PC-3 (cell line): ENCODE measurements around the gene XPO5. TPM values are rescaled to one million over a fixed set of nuclear protein-coding genes. Genes with fewer than 3 reads are reported as not detected.
A peak's percentile ranks its signal among the peaks of the same experiment; 100 is the strongest.

Source experiments
- ATAC-seq: fragments of 200-7000 bp; cut with Tn5 transposase; 2 replicates; pipeline ENCODE4 v1.9.1; 2020; ENCODE audit warnings: mild to moderate bottlenecking, moderate library complexity
- BruUV-seq: library from RNA; stranded (reverse); fragments of 400-500 nt; replicated peaks from 2 replicates; lab custom pipeline; 2021; lab: Mats Ljungman, UMichigan
- CTCF ChIA-PET: fragments of 300-600 bp; sonication (Branson Sonifier 250); formaldehyde crosslinking; loops from one replicate; lab custom pipeline; 2022; ENCODE audit warnings: antibody characterized with exemption; lab: Charles Lee
- POLR2A ChIA-PET: fragments of 300-600 bp; sonication (Branson Sonifier 250); formaldehyde crosslinking; loops from one replicate; lab custom pipeline; 2022; ENCODE audit warnings: antibody characterized with exemption; ENCODE audit not compliant: unreplicated experiment; lab: Charles Lee
- DNase-seq: peaks from one replicate; pipeline ENCODE4 v3.0.0-alpha.2; 2015
- H2AFZ ChIP-seq: fragments of 300-600 bp; sonication (generic); 2 replicates; pipeline ENCODE4 v1.6.0; 2016; ENCODE audit warnings: antibody characterized with exemption, low read length
- H3F3A ChIP-seq: fragments of 300-600 bp; sonication (generic); one replicate; pipeline ENCODE4 v1.6.0; 2017; ENCODE audit warnings: antibody characterized with exemption, low read length, control low read depth, mild to moderate bottlenecking; ENCODE audit not compliant: unreplicated experiment
- H3K27ac ChIP-seq: fragments of 300-600 bp; sonication (generic); 2 replicates; pipeline ENCODE4 v1.5.1; 2016; ENCODE audit warnings: mild to moderate bottlenecking, low read length
- H3K27me3 ChIP-seq: fragments of 300-600 bp; sonication (generic); 2 replicates; pipeline ENCODE4 v1.6.1; 2016; ENCODE audit warnings: low read length, mixed read lengths
- H3K36me3 ChIP-seq: fragments of 300-600 bp; sonication (generic); 2 replicates; pipeline ENCODE4 v1.6.1; 2016; ENCODE audit warnings: low read depth, mixed run types, low read length, mixed read lengths
- H3K4me1 ChIP-seq: fragments of 300-600 bp; sonication (generic); 2 replicates; pipeline ENCODE4 v1.5.1; 2016; ENCODE audit warnings: low read length; ENCODE audit not compliant: insufficient read depth
- H3K4me2 ChIP-seq: fragments of 300-600 bp; sonication (generic); 2 replicates; pipeline ENCODE4 v1.6.0; 2016; ENCODE audit warnings: low read length
- H3K4me3 ChIP-seq: fragments of 300-600 bp; sonication (generic); 2 replicates; pipeline ENCODE4 v1.5.1; 2016; ENCODE audit warnings: mild to moderate bottlenecking, low read length, mixed read lengths
- H3K79me2 ChIP-seq: fragments of 300-600 bp; sonication (generic); 2 replicates; pipeline ENCODE4 v1.6.1; 2017; ENCODE audit warnings: low read length, mixed read lengths
- H3K9ac ChIP-seq: fragments of 300-600 bp; sonication (generic); 2 replicates; pipeline ENCODE4 v1.6.0; 2016; ENCODE audit warnings: mild to moderate bottlenecking, low read length
- H3K9me2 ChIP-seq: fragments of 300-600 bp; sonication (generic); replicated peaks from 2 replicates; pipeline ENCODE4 v1.6.1; 2016; ENCODE audit warnings: mixed run types, low read length, mixed read lengths
- H3K9me3 ChIP-seq: fragments of 300-600 bp; sonication (generic); 2 replicates; pipeline ENCODE4 v1.6.1; 2016; ENCODE audit warnings: low read length, mixed read lengths
- H4K20me1 ChIP-seq: fragments of 300-600 bp; sonication (generic); 2 replicates; pipeline ENCODE4 v1.6.1; 2016; ENCODE audit warnings: low read length, mixed read lengths
- CTCF ChIP-seq: fragments of 300-600 bp; sonication (generic); conservative IDR thresholded peaks from 2 replicates; pipeline ENCODE4 v1.5.1; 2017; ENCODE audit warnings: antibody characterized with exemption, low read depth, mild to moderate bottlenecking, low read length
- EZH2 ChIP-seq: fragments of 300-600 bp; sonication (generic); IDR thresholded peaks from one replicate; pipeline ENCODE4 v1.6.1; 2017; ENCODE audit warnings: antibody characterized with exemption, mild to moderate bottlenecking, low read length; ENCODE audit not compliant: unreplicated experiment
- EZH2phosphoT487 ChIP-seq: fragments of 300-600 bp; sonication (generic); IDR thresholded peaks from 2 replicates; pipeline ENCODE4 v1.6.1; 2018; ENCODE audit warnings: mild to moderate bottlenecking, antibody characterized with exemption, low read length, borderline replicate concordance
- intact Hi-C: fragments of 100-400 bp; cut with micrococcal nuclease; formaldehyde crosslinking; loops from 2 replicates; pipeline ENCODE4 v1.9.0; 2023
- total RNA-seq: library from RNA; depleted of rRNA; stranded (reverse); fragments of >200 nt; gene quantifications from 2 replicates; pipeline ENCODE4 v1.2.3, GENCODE V29; 2014

XPO5 gene
- total RNA-seq, 1 experiment from 2014 or later: 42.3 TPM

- no TSS peak for BruUV-seq
These were observed 65.6 kb downstream of the XPO5 start, which contains the start of gene LRRC73 for GRCh38 chr6:43509984-43510826. Gene LRRC73, minus strand, starts transcription at chr6:43510346. Its CDS starts 561 bp downstream, at chr6:43509785.

GRCh38 chr6:43509142-43509983, 66.5 kb downstream of the XPO5 start:
- POLR2A ChIA-PET: interaction anchor here (0.5 to 0.6 kb wide), 2 partner anchors 39 to 201 kb away, joined by 3 to 16 read pairs; partner anchors contain the start of gene CRIP3
- Histone ChIP-seq H3K4me3 (peak overlapping the region; percentile 78), H2AFZ (peak overlapping the region; percentile 85), H4K20me1 (no peaks in the 10 kb centered on the region; the same call in 1 of the 2 replicates), H3K4me1 (peaks cover 8% of the 10 kb centered on the region), H3K36me3 (peaks cover 5% of the 10 kb centered on the region; the same call in 1 of the 2 replicates), H3K79me2 (peaks cover under 1% of the 10 kb centered on the region; the same call in 1 of the 2 replicates), H3K27me3 (no peaks in the 10 kb centered on the region), H3K9ac (no peak overlapping the region; the same call in 1 of the 2 replicates), H3K9me3 (no peaks in the 10 kb centered on the region), H3K4me2 (peak overlapping the region; percentile 82), H3F3A (peaks cover 5% of the 10 kb centered on the region), H3K27ac (no peak overlapping the region), H3K9me2 (no peaks in the 10 kb centered on the region)
- ATAC-seq: peak; percentile 7
- no peak for TF ChIP-seq EZH2phosphoT487
- no peak for TF ChIP-seq CTCF
- no peak for TF ChIP-seq EZH2
- CTCF ChIA-PET: interaction anchor here (0.5 to 1.3 kb wide), 2 partner anchors 35 to 53 kb away, joined by 3 to 4 read pairs; no protein-coding TSS in a partner anchor
- no TSS peak for BruUV-seq
- DNase-seq: no peak
- intact Hi-C loops: loop anchor here (5.0 to 10.0 kb wide), 2 partner anchors 145 to 247 kb away; partner anchors contain the start of gene ZNF318

More at GRCh38 chr6:43509984-43510826, 65.6 kb downstream of the XPO5 start, which contains the start of gene LRRC73:
- H3K4me1 ChIP-seq: peaks cover 11% of the 10 kb centered on the region
- peak within 1 kb of the TSS; percentile 78 for H3K4me3 ChIP-seq
- intact Hi-C loops: loop anchor here (5.0 to 10.0 kb wide), 2 partner anchors 145 to 248 kb away; partner anchors contain the start of gene ZNF318
- ChIA-PET POLR2A (interaction anchor here (0.5 to 0.6 kb wide), 3 partner anchors 38 to 202 kb away, joined by 3 to 16 read pairs (median 4); partner anchors contain the start of gene CRIP3), CTCF (interaction anchor here (1.3 kb wide), 1 partner anchor 54 kb away, joined by 3 read pairs; no protein-coding TSS in a partner anchor)
- TF ChIP-seq EZH2phosphoT487: no peak
- TF ChIP-seq EZH2: no peak
- TF ChIP-seq CTCF: no peak
- peak within 1 kb of the TSS; percentile 36 for H3K9ac ChIP-seq
- peak; percentile 84 for ATAC-seq
- no peak within 1 kb of the TSS for H3K27ac ChIP-seq
- H3K36me3 ChIP-seq: peaks cover 9% of the 10 kb centered on the region; the same call in 1 of the 2 replicates
- peaks cover 5% of the 10 kb centered on the region for H3F3A ChIP-seq
- H4K20me1 ChIP-seq: no peaks in the 10 kb centered on the region; the same call in 1 of the 2 replicates
- DNase-seq: peak; percentile 79
- H3K4me2 ChIP-seq: peak within 1 kb of the TSS; percentile 82
- no peaks in the 10 kb centered on the region for H3K27me3 ChIP-seq
- H2AFZ ChIP-seq: peak within 1 kb of the TSS; percentile 85
- H3K79me2 ChIP-seq: peaks cover 9% of the 10 kb centered on the region
- no peaks in the 10 kb centered on the region for H3K9me2 ChIP-seq
- H3K9me3 ChIP-seq: no peaks in the 10 kb centered on the region
